PC-9 (cell line): ENCODE results near the gene RABL2B.

ENCODE experiments used
- EZH2 ChIP-seq: fragments of 200-600 bp; sonication (generic); IDR thresholded peaks from 2 replicates; pipeline ENCODE4 v1.8.0; 2017; ENCODE audit warnings: antibody characterized with exemption, low read depth
- TF ChIP-seq, protein P1 (sequence below): fragments of 200-600 bp; sonication (generic); conservative IDR thresholded peaks from 2 replicates; pipeline ENCODE4 v1.6.1; 2017; ENCODE audit warnings: mixed run types, antibody characterized with exemption, mild to moderate bottlenecking, moderate library complexity

GRCh38 chr22:50729391-50730012 lies 53.9 kb downstream of the RABL2B start:
- TF ChIP-seq, protein P1, sequence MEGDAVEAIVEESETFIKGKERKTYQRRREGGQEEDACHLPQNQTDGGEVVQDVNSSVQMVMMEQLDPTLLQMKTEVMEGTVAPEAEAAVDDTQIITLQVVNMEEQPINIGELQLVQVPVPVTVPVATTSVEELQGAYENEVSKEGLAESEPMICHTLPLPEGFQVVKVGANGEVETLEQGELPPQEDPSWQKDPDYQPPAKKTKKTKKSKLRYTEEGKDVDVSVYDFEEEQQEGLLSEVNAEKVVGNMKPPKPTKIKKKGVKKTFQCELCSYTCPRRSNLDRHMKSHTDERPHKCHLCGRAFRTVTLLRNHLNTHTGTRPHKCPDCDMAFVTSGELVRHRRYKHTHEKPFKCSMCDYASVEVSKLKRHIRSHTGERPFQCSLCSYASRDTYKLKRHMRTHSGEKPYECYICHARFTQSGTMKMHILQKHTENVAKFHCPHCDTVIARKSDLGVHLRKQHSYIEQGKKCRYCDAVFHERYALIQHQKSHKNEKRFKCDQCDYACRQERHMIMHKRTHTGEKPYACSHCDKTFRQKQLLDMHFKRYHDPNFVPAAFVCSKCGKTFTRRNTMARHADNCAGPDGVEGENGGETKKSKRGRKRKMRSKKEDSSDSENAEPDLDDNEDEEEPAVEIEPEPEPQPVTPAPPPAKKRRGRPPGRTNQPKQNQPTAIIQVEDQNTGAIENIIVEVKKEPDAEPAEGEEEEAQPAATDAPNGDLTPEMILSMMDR: no peak
- no peak for TF ChIP-seq EZH2
